Activated T-cell treated with anti-CD3 and anti-CD28 coated beads for 48 hours (primary cell): ENCODE results near the gene RHEX.
"Not testable (repeated sequence)": the region's sequence is repeated elsewhere in the genome, so short reads cannot be mapped to it uniquely, and the experiment has no call there.

ENCODE experiments used
- DNase-seq: peaks from one replicate; pipeline ENCODE4 v3.0.0-alpha.2; 2020; ENCODE audit warnings: low read depth

RHEX gene

GRCh38 chr1:206052919-206053610 lies at the start of gene RHEX:
RHEX (plus strand) TSS chr1:206053173; CDS start chr1:206097829, 44,656 bp downstream.
- not testable (repeated sequence) for DNase-seq

DNA sequence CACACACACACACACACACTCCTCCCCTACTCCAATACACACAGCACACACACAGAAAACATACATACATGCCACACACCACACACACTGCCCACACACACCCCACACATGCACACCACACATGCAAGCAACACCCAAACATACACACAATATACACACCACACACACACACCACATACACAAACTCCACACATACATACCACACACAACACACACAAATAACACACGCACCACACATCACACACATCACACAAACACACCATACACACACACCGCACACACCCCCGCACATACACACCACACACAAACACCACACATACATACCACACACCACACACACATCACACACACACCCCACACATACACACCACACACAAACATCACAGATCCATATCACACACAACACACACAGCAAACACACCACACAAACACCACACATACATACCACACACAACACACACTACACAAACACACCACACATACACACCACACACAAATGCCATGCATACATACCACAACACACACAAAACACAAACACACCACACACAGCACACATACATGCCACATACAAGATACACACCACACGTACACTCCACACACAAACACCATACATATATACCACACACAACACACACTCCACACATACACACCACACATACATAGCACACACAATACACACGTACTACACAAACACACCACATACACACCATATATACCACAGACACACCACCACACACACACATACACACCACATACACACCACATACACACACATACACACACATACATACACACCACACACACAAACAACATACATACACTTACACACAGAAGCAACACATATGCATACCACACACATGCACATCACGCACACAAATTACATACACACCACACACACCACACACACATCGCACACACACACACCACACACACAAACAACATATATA lies 48.8 kb upstream of the RHEX start:
- DNase-seq, result no peak

DNA sequence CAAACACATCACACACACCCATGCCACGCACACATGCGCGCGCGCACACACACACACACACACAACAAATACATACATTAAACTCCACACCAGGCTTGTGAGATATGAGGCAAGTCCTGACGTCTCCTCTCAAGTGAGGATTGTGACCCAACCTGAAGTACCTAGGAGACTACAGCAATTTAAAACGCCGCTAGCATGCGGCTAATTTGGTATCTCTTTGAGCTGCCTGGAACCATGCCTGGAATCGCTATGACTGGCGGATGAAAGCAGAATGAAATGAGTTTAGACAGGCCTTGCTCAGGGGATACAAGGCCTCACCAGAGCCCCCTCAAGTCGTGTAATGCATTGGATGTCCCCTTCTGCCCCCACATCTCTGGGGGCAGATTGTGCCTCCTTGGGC lies 48.1 kb upstream of the RHEX start:
- no peak for DNase-seq

DNA sequence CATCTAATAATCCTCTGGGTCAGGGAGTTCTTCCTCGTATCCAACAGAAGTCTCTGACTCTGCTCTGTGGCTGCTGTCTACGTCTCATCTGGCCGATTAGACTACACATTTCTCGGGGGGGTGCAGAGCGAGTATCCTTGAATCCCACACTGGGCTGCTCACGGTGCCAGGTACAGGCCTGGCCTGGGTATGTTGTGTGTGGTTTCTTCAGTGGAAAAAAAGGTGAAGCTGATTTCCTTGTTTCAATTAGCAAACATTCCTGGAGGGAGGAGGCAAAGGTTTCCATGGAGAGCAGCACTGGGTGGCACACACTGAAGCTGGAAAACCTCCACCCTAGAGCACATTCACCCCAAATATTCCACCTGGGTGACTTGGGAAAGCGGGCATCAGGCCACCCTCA lies 47.7 kb upstream of the RHEX start:
- DNase-seq, result no peak

DNA sequence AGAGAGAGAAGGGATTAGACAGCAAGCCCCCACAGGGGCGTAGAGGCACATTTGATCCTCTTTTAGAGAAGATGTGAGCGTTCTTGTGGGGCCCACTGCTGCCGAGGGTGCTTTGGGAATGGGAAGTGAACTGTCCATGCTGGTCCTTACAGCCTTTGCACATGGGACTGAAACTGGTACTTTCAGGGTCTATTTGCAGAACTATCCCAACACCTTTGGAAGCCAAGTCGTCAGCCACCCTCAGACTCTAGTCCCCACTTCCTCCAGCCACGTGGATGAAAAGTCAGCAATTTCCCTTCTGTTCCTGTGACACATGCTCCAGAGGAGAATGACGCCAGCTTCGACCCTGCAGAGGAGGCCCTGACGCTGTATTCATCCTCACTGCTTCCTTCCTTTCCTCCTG lies 47.2 kb upstream of the RHEX start:
- no peak for DNase-seq

DNA sequence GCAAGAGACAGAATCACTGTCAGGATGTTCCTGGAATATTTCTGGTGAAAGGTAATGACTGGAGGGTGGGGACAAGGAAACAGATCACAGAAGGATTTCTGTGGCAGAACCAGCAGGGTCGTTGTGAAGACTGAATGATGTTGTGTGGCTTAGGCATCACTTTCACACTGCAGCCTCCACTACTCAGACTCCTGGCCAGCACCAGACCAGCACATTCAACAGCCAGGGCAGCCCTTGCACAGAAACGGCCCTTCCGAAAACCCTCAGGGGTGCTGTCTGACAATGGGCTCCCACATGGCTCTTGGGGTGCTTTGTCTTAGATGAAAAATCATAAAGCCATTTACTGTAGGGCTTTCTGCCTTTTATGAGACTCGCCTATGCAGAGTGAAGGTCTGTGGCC lies 46.0 kb upstream of the RHEX start:
- DNase-seq, result no peak

- DNase-seq, result no peak
Measured at GRCh38 chr1:206010060-206010459, 42.9 kb upstream of the RHEX start.

DNA sequence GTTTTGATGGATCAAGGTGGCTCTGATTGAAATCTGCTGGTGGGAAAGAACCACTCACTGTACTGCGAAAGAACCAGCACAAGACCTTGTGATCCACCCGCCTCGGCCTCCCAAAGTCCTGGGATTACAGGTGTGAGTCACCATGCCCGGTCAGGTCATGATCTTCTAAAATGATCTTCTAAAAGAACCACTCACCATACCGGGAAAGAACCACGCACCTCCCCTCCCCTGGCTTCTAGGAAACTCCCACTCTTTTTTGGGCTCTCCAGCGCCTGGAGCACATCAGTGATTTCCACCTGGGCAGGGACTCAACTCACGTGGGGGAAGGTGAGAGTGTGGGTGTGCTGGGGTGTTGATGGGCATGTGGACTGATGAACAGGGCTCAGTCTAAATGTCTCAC lies 41.9 kb upstream of the RHEX start:
- DNase-seq, result no peak

DNA sequence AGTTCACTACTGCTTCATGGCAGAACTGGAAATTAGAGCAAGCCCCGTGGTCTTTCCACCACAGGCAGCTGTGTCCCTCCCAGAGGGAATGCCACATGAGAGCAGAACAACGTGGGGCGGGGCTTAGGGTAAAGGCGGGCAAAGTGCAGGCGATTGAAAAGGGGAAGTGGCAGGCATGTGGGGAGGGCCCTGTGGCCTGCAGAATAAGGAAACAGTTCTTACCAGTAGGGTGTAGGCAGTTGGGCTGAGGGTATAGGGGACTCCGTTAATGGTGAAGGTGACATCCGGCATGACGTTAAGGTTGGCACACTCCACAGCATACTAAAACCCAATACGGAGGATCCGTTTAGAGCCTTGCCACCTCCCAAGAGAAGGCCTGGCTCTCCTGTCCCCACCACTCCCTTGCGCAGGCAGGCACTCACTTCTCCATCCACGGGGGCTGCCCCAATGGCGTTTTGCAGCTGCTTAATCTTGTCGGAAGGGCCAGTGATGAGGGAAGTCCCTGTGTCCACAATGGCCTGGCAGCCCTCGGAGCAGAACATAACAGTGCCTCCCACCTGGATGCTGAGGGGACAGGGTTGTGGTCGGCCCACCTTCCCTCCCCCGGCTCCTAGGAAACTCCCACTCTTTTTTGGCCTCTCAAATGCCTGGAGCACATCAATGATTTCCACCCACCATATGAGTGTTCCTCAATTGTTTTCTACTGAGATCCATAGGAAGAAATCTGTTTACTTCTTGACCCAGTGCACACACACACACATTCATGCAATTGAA lies 40.7 kb upstream of the RHEX start:
- DNase-seq, result no peak

DNA sequence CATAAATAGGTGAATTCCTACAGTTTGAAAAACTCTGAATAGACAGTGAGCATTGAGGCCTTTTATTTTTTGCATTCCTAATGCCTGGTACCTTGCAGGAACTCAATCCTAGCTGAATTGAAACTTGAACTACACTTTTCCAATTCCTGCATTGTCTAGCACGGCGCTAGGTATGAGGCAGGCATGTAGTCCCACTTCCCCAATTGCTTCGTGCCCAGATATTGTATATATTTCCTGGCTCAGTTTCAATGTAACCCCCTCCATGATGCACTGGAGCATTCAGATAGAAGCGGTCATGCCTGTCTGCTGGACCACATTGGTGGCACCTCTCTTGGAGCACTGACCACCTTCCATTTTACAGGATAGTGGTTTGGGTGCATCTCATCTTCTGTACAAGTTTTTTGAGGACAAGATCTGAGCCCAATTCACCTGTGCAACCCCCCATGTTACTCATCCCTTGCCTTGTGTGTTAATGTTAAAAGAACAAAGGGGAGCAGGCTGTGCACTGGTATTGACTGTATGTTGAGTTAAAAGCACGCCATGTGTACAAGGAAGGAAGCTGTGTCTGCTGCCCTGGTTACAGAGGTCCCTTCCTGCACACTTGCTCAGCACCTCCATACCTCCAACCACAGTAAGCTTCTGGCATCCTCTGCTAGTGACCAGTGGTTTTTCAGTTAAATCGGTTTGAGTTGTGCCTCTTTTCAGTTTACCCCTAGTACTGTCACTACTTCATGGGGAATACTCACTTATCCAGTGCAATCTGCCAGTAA lies 39.8 kb upstream of the RHEX start:
- DNase-seq, result no peak

DNA sequence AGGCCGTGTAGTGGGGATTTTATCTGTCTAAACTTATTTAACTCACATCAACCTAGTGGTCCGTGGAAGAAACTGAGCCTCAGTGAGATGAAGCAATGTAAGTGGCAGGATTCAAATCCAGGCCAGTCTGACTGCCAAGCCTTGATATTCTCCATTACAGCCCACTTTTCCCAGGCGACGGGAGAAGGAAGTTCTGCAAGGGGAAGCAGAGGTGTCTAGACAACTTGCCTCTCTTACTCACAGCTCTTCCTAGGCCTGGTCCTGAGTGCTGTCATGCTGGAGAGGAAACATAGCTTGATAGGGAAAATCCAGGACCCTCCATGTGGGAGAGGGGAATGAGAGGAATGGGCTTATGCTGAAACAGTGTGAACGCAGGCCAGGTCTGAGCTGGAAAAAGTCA lies 38.4 kb upstream of the RHEX start:
- no peak for DNase-seq

- DNase-seq, result no peak
Measured at GRCh38 chr1:206015071-206015470, 37.9 kb upstream of the RHEX start.

GRCh38 chr1:206020393-206021007 lies 32.5 kb upstream of the RHEX start:
- DNase-seq, result no peak

DNA sequence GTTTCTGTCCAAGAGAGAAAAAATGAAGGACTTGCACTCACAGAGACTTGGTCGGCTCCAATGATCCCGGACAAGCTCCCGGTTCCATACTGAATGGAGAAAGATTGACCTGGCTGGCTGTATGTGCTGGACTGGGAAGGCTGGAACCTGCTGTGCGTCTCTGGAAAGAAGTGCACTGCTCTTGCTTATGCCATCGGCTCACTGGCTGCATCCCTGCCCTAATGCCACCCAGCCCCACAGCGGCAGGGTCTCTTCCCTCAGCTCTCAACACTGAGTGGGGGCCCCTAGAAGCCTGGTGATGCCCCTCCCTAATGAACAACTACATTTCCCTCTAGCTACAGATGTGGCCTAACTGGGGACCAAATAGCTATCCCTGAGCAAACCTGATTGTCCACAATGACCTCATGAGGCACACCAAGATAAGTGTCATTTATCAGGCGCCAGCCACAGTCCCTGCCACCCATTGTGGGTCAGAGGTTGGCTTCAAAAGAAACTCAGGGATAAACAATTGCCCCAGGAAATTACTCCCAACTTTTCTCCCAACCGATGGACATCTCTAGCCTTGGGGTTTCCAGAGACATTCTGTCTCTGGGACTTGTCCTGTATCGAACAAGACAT lies 31.9 kb upstream of the RHEX start:
- no peak for DNase-seq

DNA sequence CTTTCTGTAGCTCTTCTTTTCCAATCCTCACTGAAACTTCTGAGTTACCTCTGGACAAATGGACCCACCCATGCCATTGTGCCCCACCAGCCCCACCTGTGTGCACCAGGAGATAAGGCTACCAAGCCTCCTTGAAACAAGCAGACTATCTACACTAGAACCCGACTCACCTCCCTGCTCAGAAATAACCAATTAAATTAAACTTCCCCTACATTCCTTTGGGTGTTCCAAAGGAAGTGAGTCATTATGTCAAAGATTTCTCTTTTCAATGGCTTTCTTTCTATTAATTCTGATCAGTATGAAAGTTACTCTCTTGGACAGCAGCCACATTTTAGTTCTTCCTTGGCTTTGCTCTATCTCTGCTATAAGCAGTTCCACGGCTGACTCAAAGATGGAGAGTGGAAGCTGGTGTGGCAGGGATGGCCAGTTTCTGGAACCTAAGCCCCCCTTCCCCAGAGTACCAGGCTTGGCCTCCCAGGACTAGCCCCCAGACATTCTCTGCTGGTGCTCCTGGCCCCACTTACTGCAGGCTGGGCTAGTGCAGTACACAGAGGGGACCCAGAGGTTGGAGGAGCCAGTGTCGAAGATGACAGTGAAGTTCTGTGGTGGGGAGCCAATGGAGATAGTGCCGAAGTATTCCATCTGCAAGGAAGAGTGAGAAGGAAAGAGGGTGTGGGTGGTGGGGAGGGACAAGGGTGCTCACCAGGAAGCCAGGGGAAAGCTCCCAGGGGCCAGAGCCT lies 31.2 kb upstream of the RHEX start:
- DNase-seq, result no peak

- DNase-seq, result no peak
Measured at GRCh38 chr1:206022766-206023165, 30.2 kb upstream of the RHEX start.

- no peak for DNase-seq
Measured at GRCh38 chr1:206023695-206024094, 29.3 kb upstream of the RHEX start, which contains the start of gene CTSE. CTSE (minus strand) TSS chr1:206023895; CDS start chr1:206023791, 104 bp downstream.

- DNase-seq, result no peak
Measured at GRCh38 chr1:206025283-206025820, 27.6 kb upstream of the RHEX start.

DNA sequence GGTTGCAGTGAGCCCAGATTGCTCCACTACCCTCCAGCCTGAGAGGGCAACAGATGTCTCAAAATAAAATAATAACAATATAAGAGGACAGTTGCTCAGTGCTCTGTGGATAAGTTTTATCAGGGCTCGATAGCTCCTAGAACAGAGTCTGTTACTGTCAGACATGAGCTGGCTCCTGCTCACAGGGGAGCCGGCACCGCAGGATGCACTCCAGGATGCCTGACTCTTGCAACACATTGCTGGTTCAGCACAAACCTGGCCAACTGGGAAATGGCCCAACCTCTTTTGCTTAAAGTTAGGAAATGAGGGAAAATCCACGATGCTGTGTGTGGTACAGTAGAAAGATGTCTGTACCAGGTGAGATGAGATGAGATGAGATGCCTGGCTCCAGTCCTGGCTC lies 23.5 kb upstream of the RHEX start:
- no peak for DNase-seq

DNA sequence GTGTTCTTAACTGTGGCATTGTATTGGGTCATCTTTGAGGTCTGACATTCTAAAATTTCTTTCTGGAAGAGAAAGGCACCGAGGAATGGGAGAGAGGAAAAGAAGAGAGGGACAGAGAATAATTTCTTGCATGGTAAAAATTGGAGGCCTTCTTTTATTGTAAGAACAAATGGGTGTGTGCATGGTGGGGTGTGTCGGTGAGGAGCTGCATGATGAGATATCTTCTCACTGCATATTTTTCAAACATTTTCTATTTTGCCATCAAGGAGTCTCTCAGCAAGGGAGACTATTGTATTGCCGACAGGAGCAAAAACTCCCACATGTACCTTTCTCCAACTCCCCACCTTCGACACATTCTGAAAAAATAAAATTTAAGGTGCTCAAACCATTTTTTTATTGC lies 22.8 kb upstream of the RHEX start:
- DNase-seq, result no peak
